CD8-positive, alpha-beta memory T cell (primary cell): ENCODE data around the gene GATA1. TPM values are rescaled to one million over a fixed set of nuclear protein-coding genes. Genes with fewer than 3 reads are reported as not detected.
A peak's percentile ranks its signal among the peaks of the same experiment; 100 is the strongest.
"Not testable (repeated sequence)": the region's sequence is repeated elsewhere in the genome, so short reads cannot be mapped to it uniquely, and the experiment has no call there.

Experiments used
- CTCF ChIA-PET: fragments of 350-600 bp; sonication (Branson Sonifier 250); formaldehyde crosslinking; loops from one replicate; lab custom pipeline; 2021; ENCODE audit warnings: antibody characterized with exemption; lab: Charles Lee
- POLR2A ChIA-PET: fragments of 350-600 bp; sonication (Branson Sonifier 250); formaldehyde crosslinking; loops from one replicate; lab custom pipeline; 2021; ENCODE audit warnings: antibody characterized with exemption; lab: Charles Lee
- DNase-seq, 5 donors: peaks; one replicate each; pipeline versions ENCODE4 v3.0.0 to v3.0.0-alpha.2; 2020 to 2022; ENCODE audit warnings: mixed read lengths in 1 of 5
- H3K27ac ChIP-seq: one replicate; pipeline ENCODE4 v1.7.0; 2013; ENCODE audit warnings: low read depth, mild to moderate bottlenecking, low read length, moderate library complexity
- H3K27me3 ChIP-seq: 2 replicates; pipeline ENCODE4 v1.7.0; 2013; ENCODE audit warnings: low read length, mild to moderate bottlenecking; ENCODE audit not compliant: insufficient read depth, poor library complexity, severe bottlenecking
- H3K36me3 ChIP-seq: 2 replicates; pipeline ENCODE4 v1.7.0; 2013; ENCODE audit warnings: mild to moderate bottlenecking, low read length, moderate library complexity; ENCODE audit not compliant: insufficient read depth
- H3K4me1 ChIP-seq: 2 replicates; pipeline ENCODE4 v1.7.0; 2013; ENCODE audit warnings: mild to moderate bottlenecking, low read length, moderate library complexity; ENCODE audit not compliant: insufficient read depth
- H3K4me3 ChIP-seq: 2 replicates; pipeline ENCODE4 v1.7.0; 2013; ENCODE audit warnings: mild to moderate bottlenecking, low read length
- H3K9me3 ChIP-seq: 2 replicates; pipeline ENCODE4 v1.7.0; 2013; ENCODE audit warnings: mild to moderate bottlenecking, low read length
- H3K27ac Mint-ChIP-seq, 8 donors: one replicate each; pipeline ENCODE4 v1.8.0; 2020 to 2021; ENCODE audit warnings: mixed read lengths in 8 of 8, mild to moderate bottlenecking in 6 of 8, inconsistent platforms in 3 of 8, moderate library complexity in 3 of 8
- H3K27me3 Mint-ChIP-seq, 2 donors: one replicate each; pipeline ENCODE4 v1.8.0; 2020 to 2021; ENCODE audit warnings: mixed read lengths in 2 of 2, mild to moderate bottlenecking in 1 of 2, moderate library complexity in 1 of 2
- H3K36me3 Mint-ChIP-seq, 3 donors: one replicate each; pipeline ENCODE4 v1.8.0; 2020 to 2021; ENCODE audit warnings: mixed read lengths in 3 of 3, inconsistent platforms in 1 of 3, mild to moderate bottlenecking in 1 of 3
- H3K4me1 Mint-ChIP-seq, 3 donors: one replicate each; pipeline ENCODE4 v1.8.0; 2020 to 2021; ENCODE audit warnings: mixed read lengths in 3 of 3, inconsistent platforms in 1 of 3, mild to moderate bottlenecking in 1 of 3
- H3K4me3 Mint-ChIP-seq, 7 donors: one replicate each; pipeline ENCODE4 v1.8.0; 2020 to 2021; ENCODE audit warnings: mixed read lengths in 7 of 7, mild to moderate bottlenecking in 6 of 7, moderate library complexity in 4 of 7, inconsistent platforms in 2 of 7
- H3K9me3 Mint-ChIP-seq, 5 donors: one replicate each; pipeline ENCODE4 v1.8.0; 2020 to 2022; ENCODE audit warnings: mixed read lengths in 5 of 5, mild to moderate bottlenecking in 3 of 5, moderate library complexity in 2 of 5, inconsistent platforms in 1 of 5
- polyA plus RNA-seq: library from polyadenylated mRNA; unstranded; fragments of 300-500 nt; fragmentation: Illumina TruSeq; gene quantifications from one replicate; pipeline ENCODE4 v1.2.3, GENCODE V29; 2021
- total RNA-seq, 2 experiments: library from RNA; stranded (reverse); gene quantifications; one replicate each; pipeline ENCODE4 v1.2.3, GENCODE V29; 2021

GATA1 gene
- total and polyA plus RNA-seq, 3 experiments from 2014 or later = not detected

GRCh38 chrX:48818098-48818497 is 31.7 kb downstream of the GATA1 start:
- no peaks in the 10 kb centered on the region for H3K36me3 ChIP-seq
- Mint-ChIP-seq H3K36me3 (peaks cover 3 to 51% (median 4%) of the 10 kb centered on the region in 3 donors), H3K4me1 (no peaks in the 10 kb centered on the region), H3K4me3 (no peak overlapping the region), H3K27me3 (peaks cover 0 to 4% of the 10 kb centered on the region in 2 donors), H3K9me3 (no peaks in the 10 kb centered on the region), H3K27ac (no peak overlapping the region)
- H3K27me3 ChIP-seq = no peaks in the 10 kb centered on the region
- CTCF ChIA-PET = interaction anchor here (1.3 kb wide), 1 partner anchor 7 kb away, joined by 4 read pairs; no protein-coding TSS in a partner anchor
- H3K4me1 ChIP-seq = no peaks in the 10 kb centered on the region
- POLR2A ChIA-PET = no interaction called here
- H3K9me3 ChIP-seq = no peaks in the 10 kb centered on the region
- H3K4me3 ChIP-seq = no peak overlapping the region
- no peak for DNase-seq
- no peak overlapping the region for H3K27ac ChIP-seq

- Mint-ChIP-seq H3K9me3 (no peaks in the 10 kb centered on the region), H3K27ac (peak overlapping the region in 1 of 8 donors; percentile 21), H3K27me3 (peaks cover 0 to 6% of the 10 kb centered on the region in 2 donors), H3K36me3 (peaks cover 2 to 50% (median 4%) of the 10 kb centered on the region in 3 donors), H3K4me1 (no peaks in the 10 kb centered on the region), H3K4me3 (no peak overlapping the region)
- Histone ChIP-seq H3K4me1 (no peaks in the 10 kb centered on the region), H3K36me3 (no peaks in the 10 kb centered on the region), H3K27ac (no peak overlapping the region), H3K4me3 (no peak overlapping the region), H3K27me3 (no peaks in the 10 kb centered on the region), H3K9me3 (no peaks in the 10 kb centered on the region)
- ChIA-PET POLR2A (no interaction called here), CTCF (no interaction called here)
- no peak for DNase-seq
These were observed 32.5 kb downstream of the GATA1 start for GRCh38 chrX:48818866-48819265.

DNA sequence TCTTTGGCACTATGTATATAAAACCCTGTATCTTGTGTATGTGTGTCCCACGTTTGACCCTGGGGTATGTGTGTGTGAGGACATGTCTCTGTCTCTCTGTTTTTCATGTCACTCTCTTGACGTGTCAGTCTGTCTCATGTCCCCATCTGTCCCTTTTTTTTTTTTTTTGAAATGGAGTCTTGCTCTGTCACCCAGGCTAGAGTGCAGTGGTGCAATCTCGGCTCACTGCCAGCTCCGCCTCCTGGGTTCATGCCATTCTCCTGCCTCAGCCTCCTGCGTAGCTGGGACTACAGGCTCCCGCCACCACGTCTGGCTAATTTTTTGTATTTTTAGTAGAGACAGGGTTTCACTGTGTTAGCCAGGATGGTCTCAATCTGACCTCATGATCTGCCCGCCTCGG is 33.0 kb downstream of the GATA1 start:
- H3K36me3 ChIP-seq, H3K27me3 ChIP-seq, H3K27ac Mint-ChIP-seq, H3K9me3 Mint-ChIP-seq, H3K27me3 Mint-ChIP-seq, H3K4me3 ChIP-seq, H3K4me1 Mint-ChIP-seq, H3K27ac ChIP-seq, H3K9me3 ChIP-seq, CTCF ChIA-PET, H3K4me1 ChIP-seq, H3K4me3 Mint-ChIP-seq, DNase-seq, POLR2A ChIA-PET: not testable (repeated sequence)
- H3K36me3 Mint-ChIP-seq = peaks cover under 1 to 47% (median 4%) of the 10 kb centered on the region in 3 donors

DNA sequence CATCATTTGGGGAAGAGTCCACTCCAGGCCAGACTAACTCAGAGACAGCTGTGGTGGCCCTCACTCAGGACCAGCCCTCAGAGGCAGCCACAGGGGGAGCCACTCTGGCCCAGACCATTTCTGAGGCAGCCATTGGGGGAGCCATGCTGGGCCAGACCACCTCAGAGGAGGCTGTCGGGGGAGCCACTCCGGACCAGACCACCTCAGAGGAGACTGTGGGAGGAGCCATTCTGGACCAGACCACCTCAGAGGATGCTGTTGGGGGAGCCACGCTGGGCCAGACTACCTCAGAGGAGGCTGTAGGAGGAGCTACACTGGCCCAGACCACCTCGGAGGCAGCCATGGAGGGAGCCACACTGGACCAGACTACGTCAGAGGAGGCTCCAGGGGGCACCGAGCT is 36.7 kb downstream of the GATA1 start:
- ChIA-PET CTCF (no interaction called here), POLR2A (no interaction called here)
- DNase-seq = no peak
- no peaks in the 10 kb centered on the region for H3K4me1 ChIP-seq
- H3K9me3 ChIP-seq = no peaks in the 10 kb centered on the region
- H3K36me3 ChIP-seq = no peaks in the 10 kb centered on the region
- H3K27me3 ChIP-seq = no peaks in the 10 kb centered on the region
- Mint-ChIP-seq H3K4me1 (peaks cover 0 to 6% (median 6%) of the 10 kb centered on the region in 3 donors), H3K4me3 (no peak overlapping the region), H3K9me3 (no peaks in the 10 kb centered on the region), H3K36me3 (peaks cover 3 to 35% (median 8%) of the 10 kb centered on the region in 3 donors), H3K27me3 (peaks cover 10 to 20% of the 10 kb centered on the region in 2 donors), H3K27ac (no peak overlapping the region)
- no peak overlapping the region for H3K27ac ChIP-seq
- H3K4me3 ChIP-seq = no peak overlapping the region

GRCh38 chrX:48824066-48824465 is 37.7 kb downstream of the GATA1 start:
- CTCF ChIA-PET = no interaction called here

DNA sequence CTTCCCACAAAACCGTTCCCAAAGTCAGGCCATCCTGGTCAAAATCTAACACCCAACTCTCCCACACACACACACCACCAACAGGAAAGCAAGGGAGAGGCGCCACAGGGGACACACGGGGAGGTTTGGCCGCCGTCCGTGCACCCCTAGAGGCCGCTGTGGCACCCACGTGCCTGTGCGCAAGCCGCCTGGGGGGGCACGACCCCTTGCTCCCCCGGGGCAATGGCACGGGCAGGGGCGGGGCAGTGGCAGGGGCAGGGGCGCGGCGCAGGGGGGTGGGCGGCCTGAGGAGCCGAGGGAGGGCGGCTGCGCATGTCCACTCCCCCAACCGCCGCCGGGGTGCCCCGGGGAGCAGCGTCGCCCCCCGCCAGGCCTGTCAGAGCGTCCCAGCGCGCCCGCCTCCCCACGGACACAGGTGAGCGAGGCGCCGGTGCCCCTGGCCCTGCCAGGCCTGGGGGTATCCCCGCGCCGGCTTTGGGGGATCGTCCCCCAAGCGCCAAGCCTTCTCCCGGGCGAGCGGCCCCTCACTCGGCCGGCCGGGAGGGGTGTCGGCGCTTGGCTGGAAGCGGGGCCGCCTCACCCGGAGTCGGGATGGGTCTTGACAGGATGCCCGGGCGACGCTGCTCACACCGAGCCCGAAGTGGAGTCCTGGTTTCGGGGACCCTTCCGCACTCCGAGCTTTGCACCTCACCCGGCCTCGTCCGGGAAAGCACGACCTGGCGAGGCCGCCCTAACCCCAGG is 39.9 kb downstream of the GATA1 start, which contains the start of gene ERAS:
Gene ERAS (plus strand): TSS at position 379 of the 741 bp plus-strand sequence. CDS start 2,611 bp downstream, outside the sequence.
- peak in 1 of 5 donors; percentile 50 for DNase-seq
- ChIA-PET CTCF (interaction anchor here (1.0 kb wide), 1 partner anchor 9 kb away, joined by 4 read pairs; no protein-coding TSS in a partner anchor), POLR2A (no interaction called here)
- no peaks in the 10 kb centered on the region for H3K27me3 ChIP-seq
- H3K9me3 Mint-ChIP-seq = no peaks in the 10 kb centered on the region
- H3K9me3 ChIP-seq = no peaks in the 10 kb centered on the region
- peak within 1 kb of the TSS in 6 of 7 donors; percentile 3 to 64 (median 30) for H3K4me3 Mint-ChIP-seq
- no peaks in the 10 kb centered on the region for H3K4me1 ChIP-seq
- H3K27me3 Mint-ChIP-seq = peaks cover 27 to 33% of the 10 kb centered on the region in 2 donors
- no peak within 1 kb of the TSS for H3K4me3 ChIP-seq
- H3K27ac Mint-ChIP-seq = peak within 1 kb of the TSS in 3 of 8 donors; percentile 15 to 96 (median 34)
- no peaks in the 10 kb centered on the region for H3K36me3 ChIP-seq
- H3K27ac ChIP-seq = no peak within 1 kb of the TSS
- peaks cover 0 to 6% (median 6%) of the 10 kb centered on the region in 3 donors for H3K4me1 Mint-ChIP-seq
- peaks cover 3 to 16% (median 8%) of the 10 kb centered on the region in 3 donors for H3K36me3 Mint-ChIP-seq

More at GRCh38 chrX:48824066-48824465, 37.7 kb downstream of the GATA1 start:
- Mint-ChIP-seq H3K27me3 (peaks cover 17 to 23% of the 10 kb centered on the region in 2 donors), H3K4me3 (no peak overlapping the region), H3K9me3 (no peaks in the 10 kb centered on the region), H3K27ac (peak overlapping the region in 1 of 8 donors; percentile 41), H3K36me3 (peaks cover 3 to 25% (median 8%) of the 10 kb centered on the region in 3 donors), H3K4me1 (peaks cover 0 to 6% (median 6%) of the 10 kb centered on the region in 3 donors)
- H3K27ac ChIP-seq = no peak overlapping the region
- H3K27me3 ChIP-seq = no peaks in the 10 kb centered on the region
- no peaks in the 10 kb centered on the region for H3K36me3 ChIP-seq
- DNase-seq = no peak
- POLR2A ChIA-PET = no interaction called here
- H3K9me3 ChIP-seq = no peaks in the 10 kb centered on the region
- no peaks in the 10 kb centered on the region for H3K4me1 ChIP-seq
- no peak overlapping the region for H3K4me3 ChIP-seq

DNA sequence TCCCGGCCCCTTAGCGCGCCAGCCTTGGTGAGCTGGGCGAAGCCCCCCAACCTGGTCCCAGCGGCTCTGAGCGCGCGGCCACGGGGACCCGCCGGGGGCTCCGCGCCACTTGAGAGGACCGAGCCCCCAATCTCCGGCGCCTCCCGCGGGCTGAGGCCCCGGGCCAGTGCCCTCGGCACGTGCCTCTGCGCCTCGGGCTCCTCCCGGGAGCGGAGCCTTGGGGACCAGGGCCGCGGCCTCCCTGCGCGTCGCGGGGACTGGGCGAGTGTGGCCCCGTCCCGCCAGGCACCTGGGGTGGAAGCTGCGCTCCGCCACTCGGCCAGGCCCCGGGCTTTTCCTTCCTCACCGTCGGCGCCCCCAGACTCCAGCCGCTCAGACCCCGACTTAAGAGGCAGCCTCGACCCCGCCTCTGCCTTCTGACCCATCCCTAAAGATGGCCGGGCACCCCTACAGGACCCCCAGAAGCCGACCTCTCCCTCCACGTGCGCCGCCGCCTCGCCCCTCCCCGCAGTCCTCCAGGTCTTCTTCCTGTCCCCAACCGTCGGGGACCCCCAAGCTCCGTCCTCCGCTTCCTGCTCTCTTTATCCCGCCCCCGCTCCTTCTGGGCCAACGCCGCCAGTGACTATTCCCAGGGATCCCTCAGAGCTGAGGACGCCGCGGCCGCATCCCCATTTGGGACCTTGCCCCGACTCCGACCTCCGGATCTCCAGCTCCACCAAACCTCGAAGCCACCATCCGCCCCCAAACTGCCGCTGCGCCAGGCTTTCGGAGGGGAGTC is 40.7 kb downstream of the GATA1 start:
- peak overlapping the region in 4 of 7 donors; percentile 23 to 66 (median 62) for H3K4me3 Mint-ChIP-seq
- ChIA-PET POLR2A (no interaction called here), CTCF (no interaction called here)
- Histone ChIP-seq H3K27me3 (no peaks in the 10 kb centered on the region), H3K36me3 (no peaks in the 10 kb centered on the region), H3K4me3 (no peak overlapping the region), H3K27ac (no peak overlapping the region), H3K4me1 (no peaks in the 10 kb centered on the region), H3K9me3 (no peaks in the 10 kb centered on the region)
- no peak for DNase-seq
- H3K9me3 Mint-ChIP-seq = no peaks in the 10 kb centered on the region
- H3K27ac Mint-ChIP-seq = peak overlapping the region in 2 of 8 donors; percentile 24 to 34
- peaks cover 0 to 6% (median 6%) of the 10 kb centered on the region in 3 donors for H3K4me1 Mint-ChIP-seq
- H3K36me3 Mint-ChIP-seq = peaks cover 3 to 12% (median 4%) of the 10 kb centered on the region in 3 donors
- peaks cover 27 to 33% of the 10 kb centered on the region in 2 donors for H3K27me3 Mint-ChIP-seq

- peaks cover 0 to 6% (median 6%) of the 10 kb centered on the region in 3 donors for H3K4me1 Mint-ChIP-seq
- peaks cover 3 to 7% (median 4%) of the 10 kb centered on the region in 3 donors for H3K36me3 Mint-ChIP-seq
- no peak for DNase-seq
- Histone ChIP-seq H3K27me3 (no peaks in the 10 kb centered on the region), H3K4me1 (no peaks in the 10 kb centered on the region), H3K27ac (no peak overlapping the region), H3K9me3 (no peaks in the 10 kb centered on the region), H3K4me3 (no peak overlapping the region), H3K36me3 (no peaks in the 10 kb centered on the region)
- peaks cover 29 to 36% of the 10 kb centered on the region in 2 donors for H3K27me3 Mint-ChIP-seq
- peak overlapping the region in 4 of 7 donors; percentile 23 to 66 (median 62) for H3K4me3 Mint-ChIP-seq
- H3K9me3 Mint-ChIP-seq = no peaks in the 10 kb centered on the region
- H3K27ac Mint-ChIP-seq = peak overlapping the region in 1 of 8 donors; percentile 24
- ChIA-PET CTCF (no interaction called here), POLR2A (no interaction called here)
These were observed 41.2 kb downstream of the GATA1 start for GRCh38 chrX:48827654-48827968.
